GM21717 (cell line): Measurements from ENCODE around the gene ALPL.

Source experiments
- ATAC-seq: cut with Tn5 transposase; IDR thresholded peaks from one replicate; pipeline ENCODE4 v1.9.1; 2021; ENCODE audit warnings: mild to moderate bottlenecking, moderate library complexity; ENCODE audit not compliant: unreplicated experiment

ALPL gene

DNA sequence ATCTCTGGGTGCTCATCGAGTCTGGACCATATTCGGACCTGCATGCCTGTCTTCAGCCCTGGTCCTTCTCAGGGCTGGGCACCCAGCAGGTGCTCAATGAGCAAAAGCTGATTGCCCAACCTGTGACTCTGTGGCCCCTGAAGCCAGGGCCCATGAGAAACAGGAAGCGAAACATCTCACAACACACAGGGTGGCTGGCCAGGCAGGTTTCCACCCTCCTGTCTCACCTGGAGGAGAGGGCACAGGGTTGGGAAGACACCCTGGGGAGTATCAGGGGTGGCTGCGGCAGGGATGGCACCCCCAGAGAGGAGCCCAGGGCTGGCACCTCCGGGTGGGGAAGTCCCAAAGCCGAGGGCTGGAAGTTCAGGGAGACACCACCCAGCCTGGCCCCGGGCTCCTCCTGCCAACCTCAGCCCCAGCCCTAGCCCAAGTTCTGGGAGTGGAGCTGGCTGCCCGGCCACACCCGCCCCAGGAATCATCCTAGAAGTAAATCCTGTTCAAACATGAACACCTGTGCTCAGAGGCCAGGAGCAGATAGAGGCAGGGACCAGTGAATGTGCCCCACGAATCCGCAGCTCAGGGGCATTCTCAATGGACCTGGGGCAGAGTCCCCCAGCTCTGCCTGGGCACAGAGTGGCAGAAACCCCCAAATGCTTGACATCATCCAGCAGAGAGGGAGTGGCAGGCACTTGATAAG is 105.3 kb downstream of the ALPL start:
- no peak for ATAC-seq

- no peak for ATAC-seq
Measured at GRCh38 chr1:21616372-21616771, 107.1 kb downstream of the ALPL start.

- ATAC-seq = no peak
Measured at GRCh38 chr1:21617126-21617738, 108.0 kb downstream of the ALPL start.

DNA sequence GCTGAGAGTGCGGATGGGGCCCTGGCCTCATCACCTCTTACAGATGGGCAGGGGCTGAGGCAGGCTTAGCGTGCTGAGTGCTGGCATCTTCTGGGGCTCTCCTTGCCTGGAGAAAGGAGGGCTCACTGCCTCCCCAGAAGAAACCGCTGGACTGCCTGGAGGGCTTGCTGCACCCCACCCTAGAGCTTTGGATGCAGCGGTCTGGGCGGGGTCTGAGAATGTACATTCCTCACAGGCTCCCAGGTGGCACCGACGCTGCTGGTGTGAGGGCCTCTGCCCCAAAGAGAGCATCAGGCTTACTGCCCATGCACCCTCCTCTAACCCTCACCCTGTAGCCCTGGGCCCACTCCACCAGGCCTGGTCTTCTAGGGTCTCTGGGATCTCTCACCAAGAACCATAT is 108.8 kb downstream of the ALPL start:
- ATAC-seq = no peak

GRCh38 chr1:21618561-21619374 is 109.5 kb downstream of the ALPL start:
- no peak for ATAC-seq

DNA sequence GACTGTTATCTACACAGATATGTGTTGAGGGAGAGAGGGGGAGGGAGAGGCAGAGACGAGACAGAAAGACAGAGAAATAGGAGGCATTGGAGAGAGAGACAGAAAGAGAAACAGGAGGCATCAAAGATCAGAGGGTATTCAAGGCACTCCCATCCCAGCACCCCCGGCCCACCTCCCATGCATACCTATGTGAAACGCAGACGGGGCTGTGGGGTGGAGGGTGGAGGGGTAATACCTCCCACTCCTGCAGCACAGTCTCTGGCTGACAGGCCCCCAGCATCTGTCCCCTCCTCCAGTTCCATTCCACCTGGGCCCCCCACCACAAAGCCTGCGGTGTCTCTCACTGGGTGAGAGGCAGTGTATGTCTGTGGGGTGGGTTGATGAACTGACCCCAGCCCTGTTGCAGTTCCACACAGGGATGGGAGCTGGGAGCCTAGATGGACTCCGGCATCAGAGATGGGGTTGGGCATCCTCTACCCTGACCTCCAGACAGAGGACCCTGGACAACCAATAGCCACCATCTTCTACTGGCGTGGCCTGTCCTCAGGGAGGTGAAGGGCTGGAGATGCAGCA is 110.2 kb downstream of the ALPL start:
- ATAC-seq = no peak

GRCh38 chr1:21620011-21620410 is 110.8 kb downstream of the ALPL start:
- no peak for ATAC-seq

DNA sequence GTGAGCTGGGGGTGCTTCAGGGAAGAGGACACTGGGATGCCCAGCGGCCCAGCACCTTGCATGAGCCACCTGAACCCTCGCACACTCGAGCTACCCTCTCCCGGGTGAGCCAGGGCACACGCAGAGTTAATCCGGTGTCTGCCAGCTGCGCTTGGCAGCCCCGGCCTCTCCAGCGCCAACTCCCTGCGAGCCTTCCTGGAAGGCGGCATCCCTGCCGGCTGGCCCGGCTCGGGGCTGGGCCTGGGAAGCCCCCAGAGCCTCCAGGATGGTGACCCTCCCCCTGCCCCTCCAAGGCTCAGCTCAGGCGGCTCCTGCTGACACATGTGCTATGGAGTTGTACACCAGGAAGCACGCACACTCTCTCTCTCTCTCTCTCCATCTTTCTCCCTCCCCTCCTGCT is 111.3 kb downstream of the ALPL start:
- ATAC-seq = no peak

GRCh38 chr1:21621051-21621450 is 111.8 kb downstream of the ALPL start:
- ATAC-seq = no peak

DNA sequence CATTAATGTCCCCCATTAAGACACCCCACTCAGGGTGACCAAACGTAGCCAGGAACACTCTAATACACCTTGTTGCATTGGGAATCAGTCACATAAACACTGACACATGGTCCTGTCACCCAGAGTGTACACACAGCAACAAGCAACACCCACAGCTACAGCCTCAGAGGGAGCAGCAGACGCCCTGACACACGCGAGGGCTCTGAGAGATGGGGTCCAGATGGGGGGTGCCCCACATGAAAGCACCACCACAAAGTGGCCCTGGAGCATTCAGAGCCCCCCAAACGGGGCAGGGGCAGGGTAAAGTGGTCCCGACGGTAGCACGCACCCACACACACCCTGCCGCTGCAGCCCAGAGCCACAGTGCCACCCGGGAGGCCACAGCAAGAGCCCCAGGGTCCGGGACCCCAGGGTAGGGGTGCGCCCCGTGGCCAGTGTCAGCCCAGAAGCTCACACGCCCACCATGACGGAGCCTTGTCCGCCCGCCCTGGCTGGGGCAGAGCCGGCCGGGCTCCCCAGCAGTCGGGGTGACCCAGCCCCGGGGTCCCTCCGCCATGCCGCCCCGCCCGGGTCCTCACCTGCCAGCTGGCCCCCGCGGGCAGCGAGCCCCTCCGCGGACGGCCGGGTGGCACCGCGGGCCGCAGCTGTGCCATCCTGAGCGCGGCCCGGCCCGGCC is 112.7 kb downstream of the ALPL start:
- no peak for ATAC-seq

- no peak for ATAC-seq
Measured at GRCh38 chr1:21622466-21623315, 113.5 kb downstream of the ALPL start.

DNA sequence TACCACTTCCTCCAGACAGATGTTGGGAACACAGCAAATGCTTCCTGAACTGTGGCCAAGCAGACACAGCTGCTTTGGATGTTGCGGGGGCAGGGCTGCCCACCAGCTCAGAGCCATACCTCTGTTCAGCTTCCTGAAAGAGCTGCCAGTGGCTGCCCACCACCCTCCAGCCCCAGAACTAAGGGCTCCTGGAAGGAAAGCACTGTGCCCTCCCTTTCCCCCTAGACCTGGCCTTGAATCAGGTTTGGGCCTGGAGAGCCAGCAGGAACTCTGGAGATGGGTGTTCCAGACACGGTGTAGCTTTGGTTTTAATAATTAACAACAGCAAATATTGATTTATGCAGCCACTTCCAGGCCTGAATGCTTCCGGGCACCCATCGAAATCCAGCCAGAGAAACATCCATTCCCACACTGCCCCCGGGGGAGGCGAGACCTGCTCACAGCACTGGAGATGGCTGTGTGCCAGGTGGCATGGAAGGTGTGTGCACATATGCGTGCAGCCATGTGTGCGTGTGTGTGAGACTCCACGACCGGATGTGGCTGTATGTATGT is 114.3 kb downstream of the ALPL start:
- ATAC-seq = no peak

GRCh38 chr1:21624571-21625389 is 115.6 kb downstream of the ALPL start:
- no peak for ATAC-seq

DNA sequence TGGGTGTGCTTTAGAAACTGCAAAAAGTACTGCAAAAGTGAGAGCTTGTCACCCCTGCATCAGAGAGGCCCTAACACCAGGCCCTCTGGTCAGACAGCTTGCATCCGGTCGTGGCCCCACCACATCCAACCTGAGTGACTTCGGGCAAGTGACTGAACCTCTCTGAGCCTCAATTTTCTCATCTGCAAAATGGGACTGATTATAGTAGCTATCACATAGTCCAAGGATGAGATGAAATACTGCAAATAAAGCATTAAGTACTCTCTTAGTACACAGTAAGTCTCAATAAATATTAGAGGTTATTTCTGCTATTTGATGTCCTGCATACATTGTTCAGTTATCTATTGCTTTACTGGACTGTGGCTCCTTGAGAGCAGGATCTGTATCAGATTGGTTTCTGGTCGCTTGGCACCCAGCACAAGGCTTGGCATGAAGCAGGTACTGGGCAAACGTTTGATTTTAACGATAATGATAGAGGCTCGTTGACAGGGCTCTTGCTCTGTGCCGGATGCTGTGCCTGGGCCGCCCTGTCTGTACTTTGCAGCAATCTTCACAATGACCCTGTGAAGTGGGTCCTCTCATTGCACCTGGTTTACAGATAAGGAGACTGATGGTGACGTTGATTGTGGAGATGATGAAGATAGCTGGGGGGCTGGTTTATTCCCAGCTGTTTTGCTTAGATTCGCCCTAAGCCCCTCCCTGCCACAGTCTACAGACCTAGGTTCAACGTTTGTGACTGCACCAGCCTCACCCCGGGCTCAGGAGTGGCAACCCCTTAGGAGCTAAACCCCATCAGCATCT is 116.4 kb downstream of the ALPL start:
- no peak for ATAC-seq

GRCh38 chr1:21626921-21627339 is 117.7 kb downstream of the ALPL start:
- no peak for ATAC-seq
